Measurements from ENCODE around the gene ELAPOR1. TPM values are rescaled to one million over a fixed set of nuclear protein-coding genes. Genes with fewer than 3 reads are reported as not detected.

The ELAPOR1 gene
- total RNA-seq, 1 experiment from 2014 or later: 1.3 TPM

Small RNA genes lying within 50 kb of the gene (small RNA-seq; reads per million reads assigned to genes)
- gene AL356488.2: not detected

Other genes with a start within 250 kb of the ELAPOR1 start
- gene GPSM2, start 237.1 kb upstream of the ELAPOR1 start, total RNA-seq (2014; rRNA removed; shearing (Covaris generic)): 28.8 and 34.1 TPM in 2 replicates
- 20.6 and 22.7 TPM in 2 replicates for gene CLCC1, start 150.6 kb upstream of the ELAPOR1 start, total RNA-seq (2014; rRNA removed; shearing (Covaris generic))
- 9.2 and 16.6 TPM in 2 replicates for gene WDR47, start 72.0 kb upstream of the ELAPOR1 start, total RNA-seq (2014; rRNA removed; shearing (Covaris generic))
- gene TAF13, start 38.1 kb upstream of the ELAPOR1 start, total RNA-seq (2014; rRNA removed; shearing (Covaris generic)): 52.5 and 60.0 TPM in 2 replicates
- gene TMEM167B, start 23.4 kb upstream of the ELAPOR1 start, total RNA-seq (2014; rRNA removed; shearing (Covaris generic)): 7.5 and 10.6 TPM in 2 replicates
- gene SARS1, start 99.8 kb downstream of the ELAPOR1 start, total RNA-seq (2014; rRNA removed; shearing (Covaris generic)): 173 and 183 TPM in 2 replicates
- 1.5 and 1.7 TPM in 2 replicates for gene CELSR2, start 135.4 kb downstream of the ELAPOR1 start, total RNA-seq (2014; rRNA removed; shearing (Covaris generic))
- 62.1 and 65.2 TPM in 2 replicates for gene PSRC1, start 169.0 kb downstream of the ELAPOR1 start, total RNA-seq (2014; rRNA removed; shearing (Covaris generic))
- not detected in 2 replicates for gene MYBPHL, start 192.9 kb downstream of the ELAPOR1 start, total RNA-seq (2014; rRNA removed; shearing (Covaris generic))

Data from HT1080 (cell line).